Stimulated activated naive B cell treated with anti-CD40 and anti-IgM and Interleukin-4, amounts not matched to agents 10 μg/mL and 1 μg/mL and 100 μg/mL, for 72 hours (primary cell): ENCODE results near the gene SGK2.

Experiments
- ATAC-seq, 2 donors: fragments of 150-1000 bp; cut with Tn5 transposase; replicated peaks; 2 replicates each; pipeline ENCODE4 v1.10.0; 2021; ENCODE audit warnings: moderate library complexity in 1 of 2
- DNase-seq: peaks from one replicate; pipeline ENCODE4 v3.0.0; 2021
- H3K27ac Mint-ChIP-seq: one replicate; pipeline ENCODE4 v1.8.0; 2022; ENCODE audit warnings: mild to moderate bottlenecking, mixed read lengths
- H3K27me3 Mint-ChIP-seq, 2 donors: one replicate each; pipeline ENCODE4 v1.8.0; 2022; ENCODE audit warnings: mixed read lengths in 2 of 2
- H3K36me3 Mint-ChIP-seq, 2 donors: one replicate each; pipeline ENCODE4 v1.8.0; 2022; ENCODE audit warnings: mixed read lengths in 2 of 2, mild to moderate bottlenecking in 1 of 2
- H3K4me1 Mint-ChIP-seq, 2 donors: one replicate each; pipeline ENCODE4 v1.8.0; 2022; ENCODE audit warnings: mixed read lengths in 2 of 2, mild to moderate bottlenecking in 1 of 2
- H3K4me3 Mint-ChIP-seq, 2 donors: one replicate each; pipeline ENCODE4 v1.8.0; 2022; ENCODE audit warnings: mild to moderate bottlenecking in 2 of 2, mixed read lengths in 2 of 2, moderate library complexity in 1 of 2
- H3K9me3 Mint-ChIP-seq, 2 donors: one replicate each; pipeline ENCODE4 v1.8.0; 2022; ENCODE audit warnings: mixed read lengths in 2 of 2, mild to moderate bottlenecking in 1 of 2

The SGK2 gene

GRCh38 chr20:43541214-43541613, 17.6 kb upstream of the SGK2 start:
- Mint-ChIP-seq H3K27ac (no peak overlapping the region), H3K36me3 (peaks cover 4 to 11% of the 10 kb centered on the region in 2 donors), H3K4me3 (no peak overlapping the region), H3K27me3 (no peaks in the 10 kb centered on the region), H3K9me3 (no peaks in the 10 kb centered on the region), H3K4me1 (peaks cover 0 to 5% of the 10 kb centered on the region in 2 donors)
- DNase-seq (no peak), ATAC-seq (no peak)

- Mint-ChIP-seq H3K36me3 (peaks cover 5 to 17% of the 10 kb centered on the region in 2 donors), H3K27ac (no peak overlapping the region), H3K9me3 (peaks cover 0 to under 1% of the 10 kb centered on the region in 2 donors), H3K27me3 (no peaks in the 10 kb centered on the region), H3K4me3 (no peak overlapping the region), H3K4me1 (peaks cover 0 to 5% of the 10 kb centered on the region in 2 donors)
- DNase-seq = no peak
- no peak for ATAC-seq
Measured at GRCh38 chr20:43542161-43542560, 16.7 kb upstream of the SGK2 start.

GRCh38 chr20:43542674-43543073, 16.2 kb upstream of the SGK2 start:
- Mint-ChIP-seq H3K27ac (no peak overlapping the region), H3K4me1 (peaks cover 0 to 5% of the 10 kb centered on the region in 2 donors), H3K27me3 (no peaks in the 10 kb centered on the region), H3K9me3 (peaks cover 4% of the 10 kb centered on the region in 2 donors), H3K36me3 (peaks cover 9 to 22% of the 10 kb centered on the region in 2 donors), H3K4me3 (no peak overlapping the region)
- DNase-seq (no peak), ATAC-seq (no peak)

GRCh38 chr20:43543138-43543537, 15.7 kb upstream of the SGK2 start:
- Mint-ChIP-seq H3K27ac (no peak overlapping the region), H3K4me3 (no peak overlapping the region), H3K36me3 (peaks cover 14 to 27% of the 10 kb centered on the region in 2 donors), H3K4me1 (peaks cover 0 to under 1% of the 10 kb centered on the region in 2 donors), H3K9me3 (peaks cover 4% of the 10 kb centered on the region in 2 donors), H3K27me3 (no peaks in the 10 kb centered on the region)
- ATAC-seq (no peak), DNase-seq (no peak)

DNA sequence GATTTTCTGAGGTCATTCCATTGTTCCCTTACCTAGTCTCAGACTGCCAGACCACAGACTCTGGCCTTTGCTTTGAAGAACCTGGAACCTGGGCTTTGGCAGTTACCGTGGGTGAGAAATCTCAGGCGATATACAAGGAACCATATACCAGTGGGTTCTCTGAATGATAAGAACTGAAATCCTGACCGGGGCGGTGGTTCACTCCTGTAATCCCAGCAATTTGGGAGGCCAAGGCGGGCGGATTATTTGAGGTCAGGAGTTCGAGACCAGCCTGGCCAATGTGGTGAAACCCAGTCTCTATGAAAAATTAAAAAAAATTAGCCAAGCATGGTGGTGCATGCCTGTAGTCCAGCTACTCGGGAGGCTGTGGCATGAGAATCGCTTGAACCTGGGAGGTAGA, 14.3 kb upstream of the SGK2 start:
- no peak for ATAC-seq
- Mint-ChIP-seq H3K4me3 (no peak overlapping the region), H3K9me3 (peaks cover 4% of the 10 kb centered on the region in 2 donors), H3K36me3 (peaks cover 13 to 28% of the 10 kb centered on the region in 2 donors), H3K27ac (peak overlapping the region; percentile 68), H3K4me1 (no peaks in the 10 kb centered on the region), H3K27me3 (no peaks in the 10 kb centered on the region)
- no peak for DNase-seq

- H3K27ac Mint-ChIP-seq = no peak overlapping the region
Measured at GRCh38 chr20:43545837-43546578, 12.8 kb upstream of the SGK2 start.

GRCh38 chr20:43548273-43548880, 10.4 kb upstream of the SGK2 start:
- H3K36me3 Mint-ChIP-seq = peaks cover 13 to 30% of the 10 kb centered on the region in 2 donors
- H3K9me3 Mint-ChIP-seq = peaks cover 4% of the 10 kb centered on the region in 2 donors
- no peak overlapping the region for H3K27ac Mint-ChIP-seq
- ATAC-seq (no peak), DNase-seq (no peak)
- H3K4me3 Mint-ChIP-seq = no peak overlapping the region
- no peaks in the 10 kb centered on the region for H3K4me1 Mint-ChIP-seq
- no peaks in the 10 kb centered on the region for H3K27me3 Mint-ChIP-seq

More at GRCh38 chr20:43545837-43546578, 12.8 kb upstream of the SGK2 start:
- Mint-ChIP-seq H3K27me3 (no peaks in the 10 kb centered on the region), H3K4me3 (no peak overlapping the region), H3K4me1 (no peaks in the 10 kb centered on the region), H3K9me3 (peaks cover 4% of the 10 kb centered on the region in 2 donors), H3K36me3 (peaks cover 13 to 25% of the 10 kb centered on the region in 2 donors)
- ATAC-seq (no peak), DNase-seq (no peak)

- DNase-seq (no peak), ATAC-seq (no peak)
- Mint-ChIP-seq H3K4me1 (no peaks in the 10 kb centered on the region), H3K27me3 (no peaks in the 10 kb centered on the region), H3K27ac (no peak overlapping the region), H3K4me3 (no peak overlapping the region), H3K9me3 (peaks cover 4% of the 10 kb centered on the region in 2 donors), H3K36me3 (peaks cover 13 to 30% of the 10 kb centered on the region in 2 donors)
Measured at GRCh38 chr20:43549416-43550065, 9.3 kb upstream of the SGK2 start.

DNA sequence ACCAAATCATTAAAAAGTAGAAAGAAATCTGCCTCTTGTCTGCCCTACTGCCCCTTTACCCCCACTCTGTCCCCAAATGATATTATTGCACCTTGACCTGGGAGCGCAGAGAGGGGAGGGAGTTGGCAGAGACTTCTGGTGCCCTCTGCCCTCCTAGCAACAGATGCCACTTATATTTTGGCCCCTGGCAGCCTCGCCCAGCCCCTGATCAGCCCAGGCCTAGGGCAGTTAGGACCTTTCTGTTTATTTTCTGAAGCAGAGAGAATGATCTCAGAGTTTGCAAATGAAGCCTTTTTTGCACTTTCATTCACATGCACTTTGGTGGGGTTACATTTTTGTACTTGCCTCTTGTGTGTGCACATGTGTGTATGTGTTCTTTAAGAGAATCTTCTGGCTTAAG, 8.4 kb upstream of the SGK2 start:
- Mint-ChIP-seq H3K27me3 (no peaks in the 10 kb centered on the region), H3K9me3 (peaks cover 4% of the 10 kb centered on the region in 2 donors), H3K27ac (no peak overlapping the region), H3K4me3 (no peak overlapping the region), H3K4me1 (no peaks in the 10 kb centered on the region), H3K36me3 (peaks cover 13 to 30% of the 10 kb centered on the region in 2 donors)
- no peak for ATAC-seq
- DNase-seq = no peak

DNA sequence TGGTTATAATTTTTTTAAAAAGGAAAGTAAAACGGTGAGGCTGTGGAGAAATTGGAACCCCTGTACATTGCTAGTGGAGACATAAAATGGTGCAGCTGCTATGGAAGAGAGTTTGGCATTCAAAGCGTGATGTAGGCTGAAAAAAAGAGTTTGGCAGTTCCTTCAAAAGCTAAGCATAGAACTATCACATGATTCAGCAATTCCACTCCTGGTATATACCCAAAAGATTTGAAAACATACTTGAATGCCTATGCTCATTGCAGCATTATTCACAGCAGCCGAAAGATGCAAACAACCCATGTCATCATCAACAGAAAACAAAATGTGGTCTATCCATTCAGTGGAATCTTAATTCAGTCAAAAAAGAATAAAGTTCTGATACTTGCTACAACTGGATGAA, 4.5 kb upstream of the SGK2 start:
- H3K27ac Mint-ChIP-seq = no peak overlapping the region
- peaks cover 0 to 6% of the 10 kb centered on the region in 2 donors for H3K36me3 Mint-ChIP-seq
- no peaks in the 10 kb centered on the region for H3K9me3 Mint-ChIP-seq
- no peaks in the 10 kb centered on the region for H3K4me1 Mint-ChIP-seq
- H3K27me3 Mint-ChIP-seq = peaks cover 0 to 5% of the 10 kb centered on the region in 2 donors
- ATAC-seq (no peak), DNase-seq (no peak)
- no peak overlapping the region for H3K4me3 Mint-ChIP-seq

GRCh38 chr20:43559147-43559987, 540 bp downstream of the SGK2 start:
- DNase-seq (no peak), ATAC-seq (no peak)
- Mint-ChIP-seq H3K9me3 (no peaks in the 10 kb centered on the region), H3K36me3 (no peaks in the 10 kb centered on the region), H3K27me3 (peaks cover 0 to 5% of the 10 kb centered on the region in 2 donors), H3K4me1 (no peaks in the 10 kb centered on the region), H3K4me3 (no peak overlapping the region), H3K27ac (no peak overlapping the region)

- DNase-seq (no peak), ATAC-seq (no peak)
- Mint-ChIP-seq H3K27ac (no peak overlapping the region), H3K36me3 (no peaks in the 10 kb centered on the region), H3K9me3 (no peaks in the 10 kb centered on the region), H3K27me3 (peaks cover 0 to 5% of the 10 kb centered on the region in 2 donors), H3K4me1 (no peaks in the 10 kb centered on the region), H3K4me3 (no peak overlapping the region)
Measured at GRCh38 chr20:43560974-43561373, 2.1 kb downstream of the SGK2 start.

- Mint-ChIP-seq H3K36me3 (no peaks in the 10 kb centered on the region), H3K27me3 (no peaks in the 10 kb centered on the region), H3K4me3 (no peak overlapping the region), H3K4me1 (no peaks in the 10 kb centered on the region), H3K9me3 (no peaks in the 10 kb centered on the region), H3K27ac (no peak overlapping the region)
- DNase-seq (no peak), ATAC-seq (no peak)
Measured at GRCh38 chr20:43563429-43563828, 4.6 kb downstream of the SGK2 start.

DNA sequence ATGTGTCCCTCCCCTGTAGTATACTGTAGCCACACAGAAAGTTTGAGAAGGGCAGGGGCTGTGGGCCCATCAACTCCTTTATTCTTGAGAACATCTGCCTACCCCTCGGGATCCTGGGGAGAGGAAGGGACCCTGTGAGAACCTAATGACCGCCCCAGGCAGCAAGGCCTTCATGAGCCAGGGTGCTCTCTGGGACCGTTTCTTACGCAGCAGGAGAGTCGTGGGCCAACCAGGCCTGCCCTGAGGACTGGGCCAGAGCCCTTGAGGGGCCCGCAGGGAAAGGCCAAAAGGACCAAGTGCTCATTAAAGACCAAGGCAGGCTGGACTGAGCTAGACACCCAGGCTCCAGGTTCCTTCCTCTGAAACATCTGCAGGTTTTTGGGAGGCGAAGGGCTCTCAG, 5.2 kb downstream of the SGK2 start:
- no peak for ATAC-seq
- no peak overlapping the region for H3K27ac Mint-ChIP-seq
- no peak for DNase-seq

More for the DNA sequence above, 5.2 kb downstream of the SGK2 start:
- H3K9me3 Mint-ChIP-seq = no peaks in the 10 kb centered on the region
- no peaks in the 10 kb centered on the region for H3K36me3 Mint-ChIP-seq
- H3K4me3 Mint-ChIP-seq = no peak overlapping the region
- H3K27me3 Mint-ChIP-seq = no peaks in the 10 kb centered on the region
- H3K4me1 Mint-ChIP-seq = no peaks in the 10 kb centered on the region
